ENCODE measurements around the gene DGCR2.
"Not testable (repeated sequence)": the region's sequence is repeated elsewhere in the genome, so short reads cannot be mapped to it uniquely, and the experiment has no call there.

DGCR2 gene

GRCh38 chr22:19040391-19040861 is 81.8 kb downstream of the DGCR2 start:
- no peak for DNase-seq

- DNase-seq = no peak
Measured at GRCh38 chr22:19039796-19040280, 82.4 kb downstream of the DGCR2 start.

- DNase-seq = no peak
Measured at GRCh38 chr22:19039448-19039780, 82.8 kb downstream of the DGCR2 start.

GRCh38 chr22:19038728-19039447 is 83.3 kb downstream of the DGCR2 start:
- no peak for DNase-seq

- DNase-seq = no peak
Measured at GRCh38 chr22:19038164-19038546, 84.1 kb downstream of the DGCR2 start.

- no peak for DNase-seq
Measured at GRCh38 chr22:19037282-19038163, 84.7 kb downstream of the DGCR2 start.

GRCh38 chr22:19036523-19037273 is 85.5 kb downstream of the DGCR2 start:
- no peak for DNase-seq

GRCh38 chr22:19036229-19036522 is 86.0 kb downstream of the DGCR2 start:
- DNase-seq = no peak

- DNase-seq = no peak
Measured at GRCh38 chr22:19035474-19036228, 86.6 kb downstream of the DGCR2 start.

- DNase-seq = not testable (repeated sequence)
Measured at GRCh38 chr22:19035126-19035473, 87.1 kb downstream of the DGCR2 start.

GRCh38 chr22:19034724-19035120 is 87.5 kb downstream of the DGCR2 start:
- DNase-seq = not testable (repeated sequence)

GRCh38 chr22:19034031-19034723 is 88.0 kb downstream of the DGCR2 start:
- DNase-seq = not testable (repeated sequence)

- not testable (repeated sequence) for DNase-seq
Measured at GRCh38 chr22:19033568-19033905, 88.7 kb downstream of the DGCR2 start.

GRCh38 chr22:19032898-19033567 is 89.2 kb downstream of the DGCR2 start:
- not testable (repeated sequence) for DNase-seq

GRCh38 chr22:19032156-19032785 is 89.9 kb downstream of the DGCR2 start:
- not testable (repeated sequence) for DNase-seq

GRCh38 chr22:19030889-19031252 is 91.3 kb downstream of the DGCR2 start:
- not testable (repeated sequence) for DNase-seq

- DNase-seq = not testable (repeated sequence)
Measured at GRCh38 chr22:19030226-19030888, 91.9 kb downstream of the DGCR2 start.

- not testable (repeated sequence) for DNase-seq
Measured at GRCh38 chr22:19029113-19030103, 92.8 kb downstream of the DGCR2 start.

- not testable (repeated sequence) for DNase-seq
Measured at GRCh38 chr22:19028060-19028455, 94.2 kb downstream of the DGCR2 start.
